Measurements from ENCODE around the gene PYGO2. TPM values are rescaled to one million over a fixed set of nuclear protein-coding genes. Genes with fewer than 3 reads are reported as not detected.

Gene PYGO2
- total RNA-seq = 15.3 and 24.6 TPM in 2 replicates

GRCh38 chr1:154961207-154962155, at the start of gene PYGO2:
PYGO2 (minus strand) TSS chr1:154961782; CDS start chr1:154961576, 206 bp downstream.

DNA sequence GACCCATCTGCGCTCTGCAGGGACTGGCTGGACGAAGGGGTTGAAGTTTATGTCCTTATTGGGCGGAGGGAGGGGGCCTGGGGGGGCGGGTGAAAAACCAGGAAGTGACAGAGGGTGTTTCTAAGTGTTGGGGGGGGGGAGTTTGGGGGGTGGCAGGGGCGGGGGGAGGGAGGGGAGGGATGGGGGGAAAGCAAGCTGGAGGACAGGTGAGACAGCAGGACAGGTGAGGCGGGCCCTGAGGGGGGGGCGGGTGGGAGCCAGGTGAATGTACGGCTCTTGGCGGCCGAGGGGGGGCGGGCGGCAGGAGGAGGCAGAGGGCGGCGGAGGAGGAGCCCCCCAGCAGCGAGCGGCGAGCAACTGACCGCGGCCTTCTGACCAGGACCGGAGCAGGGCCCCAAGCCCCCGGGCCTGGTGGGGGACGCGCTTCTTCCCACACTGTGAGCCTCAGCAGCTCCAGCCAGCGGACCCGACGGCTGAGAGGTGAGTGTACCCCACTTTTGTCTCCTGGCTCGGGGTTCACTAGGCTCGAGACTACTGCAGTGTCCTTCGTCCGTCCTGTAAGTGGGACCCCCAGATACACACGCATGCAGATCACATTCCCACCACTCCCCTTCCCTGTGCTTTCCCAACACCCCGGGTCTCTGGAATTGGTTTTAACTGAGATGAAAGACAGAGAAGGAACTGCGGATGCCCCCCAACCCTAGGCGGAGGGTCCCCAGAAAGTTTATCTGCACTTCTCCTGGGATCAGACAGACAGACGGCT, 41.1 kb upstream of the PYGO2 start, which contains the start of gene ZBTB7B:
Gene ZBTB7B, plus strand, starts transcription at position 339 of the 763 bp plus-strand sequence. CDS start 11,859 bp downstream, outside the sequence.

GRCh38 chr1:154993572-154994268, 32.1 kb upstream of the PYGO2 start, which contains the start of gene LENEP:
LENEP (plus strand) TSS chr1:154993586; CDS start chr1:154993608, 22 bp downstream.

GRCh38 chr1:154982897-154983648, 21.5 kb upstream of the PYGO2 start, which contains the start of gene FLAD1:
FLAD1 (plus strand) TSS chr1:154983344; CDS start chr1:154983695, 351 bp downstream.

DNA sequence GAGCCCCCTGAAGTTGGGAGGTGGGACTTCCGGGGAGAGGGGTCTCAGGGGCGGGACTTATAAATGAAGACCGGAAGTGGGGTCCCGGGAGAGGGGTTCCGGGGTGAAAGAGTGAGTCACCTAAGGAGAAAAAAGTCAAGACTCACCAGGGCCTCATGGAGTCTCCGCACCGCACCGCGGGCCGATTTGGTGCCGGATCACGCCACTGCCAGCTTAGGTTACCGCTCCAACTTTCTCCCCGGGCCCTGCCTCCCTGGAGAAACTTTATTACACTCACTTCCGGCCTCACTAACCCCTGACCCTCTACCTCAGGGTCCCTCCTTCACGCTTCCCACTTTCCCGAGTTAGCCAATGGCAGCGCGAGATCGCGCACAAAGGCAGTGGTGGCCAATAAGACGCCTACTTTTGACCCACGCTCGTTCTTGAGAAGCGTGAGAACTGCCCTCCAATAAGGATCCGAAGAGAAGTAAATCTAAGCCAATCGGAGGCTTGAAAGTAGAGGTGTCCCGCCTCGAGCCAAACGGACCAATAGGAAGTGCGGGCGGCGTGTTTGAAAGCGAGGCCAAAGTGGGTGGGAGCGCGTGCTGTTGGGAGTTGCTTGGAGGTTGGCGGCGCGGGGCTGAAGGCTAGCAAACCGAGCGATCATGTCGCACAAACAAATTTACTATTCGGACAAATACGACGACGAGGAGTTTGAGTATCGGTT, 12.7 kb upstream of the PYGO2 start, which contains the start of gene CKS1B:
Gene CKS1B, plus strand, starts transcription at position 580 of the 706 bp plus-strand sequence. Its CDS starts 65 bp downstream, at position 645.

DNA sequence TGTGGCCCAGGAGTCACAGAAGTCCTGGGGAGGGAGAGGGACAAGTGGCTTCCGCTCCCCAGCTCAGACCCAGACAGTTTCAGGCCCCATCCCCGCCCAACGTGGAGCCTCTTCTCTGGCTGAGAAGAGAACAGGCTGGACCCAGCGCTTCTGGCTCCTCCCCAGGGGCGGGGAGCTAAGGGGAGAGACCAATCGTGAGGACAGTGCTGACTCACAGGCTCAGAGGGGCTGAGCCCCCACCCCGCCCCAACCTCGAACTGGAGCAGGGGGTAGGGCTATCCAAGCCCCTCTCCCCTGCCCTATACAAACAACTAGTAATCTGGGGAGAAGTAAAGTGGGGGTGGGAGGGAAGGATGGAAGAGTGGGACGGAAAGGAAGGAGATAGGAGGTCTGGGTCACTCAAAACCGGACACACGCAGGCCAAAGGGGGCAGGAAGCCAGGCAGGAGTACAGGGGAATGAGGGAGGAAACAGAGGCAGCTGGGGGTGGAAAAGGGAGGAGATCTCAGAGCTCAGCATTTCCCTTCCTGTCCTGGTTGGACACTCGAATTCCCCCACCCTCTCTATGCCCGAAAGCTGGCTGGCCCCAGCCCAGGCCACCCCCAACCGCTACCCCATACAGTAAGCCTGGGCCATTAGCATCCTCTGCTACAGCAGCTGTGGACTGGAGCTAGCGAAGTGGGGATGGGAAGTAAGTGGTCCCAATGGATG, 9.2 kb upstream of the PYGO2 start, which contains the start of gene SHC1:
Gene SHC1, minus strand, starts transcription at position 117 of the 710 bp plus-strand sequence. CDS start 221 bp downstream, outside the sequence.

GRCh38 chr1:154955718-154956543, 5.7 kb downstream of the PYGO2 start, which contains the start of gene PBXIP1:
PBXIP1 (minus strand) TSS chr1:154956099; CDS start chr1:154953721, 2,378 bp downstream.

GRCh38 chr1:154936555-154937084, 25.0 kb downstream of the PYGO2 start, which contains the start of gene PMVK:
PMVK (minus strand) TSS chr1:154936719; CDS start chr1:154936685, 34 bp downstream.

Other genes with a start within 250 kb of the PYGO2 start
- 0.07 TPM in 1 of 2 replicates, not detected in the other for gene KCNN3, start 91.5 kb downstream of the PYGO2 start, total RNA-seq
- gene PMVK, start 25.1 kb downstream of the PYGO2 start, total RNA-seq = 13.7 and 14.2 TPM in 2 replicates
- 27.4 and 28.8 TPM in 2 replicates for gene PBXIP1, start 5.7 kb downstream of the PYGO2 start, total RNA-seq
- gene SHC1, start 9.0 kb upstream of the PYGO2 start, total RNA-seq = 256 and 325 TPM in 2 replicates
- gene CKS1B, start 12.9 kb upstream of the PYGO2 start, total RNA-seq = 208 and 242 TPM in 2 replicates
- 32.0 and 42.0 TPM in 2 replicates for gene FLAD1, start 21.6 kb upstream of the PYGO2 start, total RNA-seq
- 0.92 TPM in 1 of 2 replicates, not detected in the other for gene LENEP, start 31.8 kb upstream of the PYGO2 start, total RNA-seq
- 67.2 and 89.0 TPM in 2 replicates for gene ZBTB7B, start 41.0 kb upstream of the PYGO2 start, total RNA-seq
- 0.07 TPM in 1 of 2 replicates, not detected in the other for gene DCST2, start 72.0 kb upstream of the PYGO2 start, total RNA-seq
- gene DCST1, start 72.0 kb upstream of the PYGO2 start, total RNA-seq = not detected in 2 replicates
- 296 and 381 TPM in 2 replicates for gene ADAM15, start 89.5 kb upstream of the PYGO2 start, total RNA-seq
- 25.0 and 26.7 TPM in 2 replicates for gene EFNA4, start 102.0 kb upstream of the PYGO2 start, total RNA-seq
- 20.9 and 33.1 TPM in 2 replicates for gene EFNA3, start 117.1 kb upstream of the PYGO2 start, total RNA-seq
- 26.1 and 41.9 TPM in 2 replicates for gene EFNA1, start 166.1 kb upstream of the PYGO2 start, total RNA-seq
- 46.4 and 54.8 TPM in 2 replicates for gene SLC50A1, start 174.1 kb upstream of the PYGO2 start, total RNA-seq
- 32.6 and 44.4 TPM in 2 replicates for gene DPM3, start 178.7 kb upstream of the PYGO2 start, total RNA-seq
- 88.1 and 130 TPM in 2 replicates for gene KRTCAP2, start 211.5 kb upstream of the PYGO2 start, total RNA-seq
- 1.8 and 3.0 TPM in 2 replicates for gene TRIM46, start 212.1 kb upstream of the PYGO2 start, total RNA-seq
- gene THBS3, start 246.1 kb upstream of the PYGO2 start, total RNA-seq = 4.8 and 8.2 TPM in 2 replicates
- gene MTX1, start 246.9 kb upstream of the PYGO2 start, total RNA-seq = 72.9 and 101 TPM in 2 replicates

Data from airway epithelial cell (primary cell).